Gastrocnemius medialis (tissue), 4 donors: ENCODE measurements around the gene ERICH2. TPM values are rescaled to one million over a fixed set of nuclear protein-coding genes. Genes with fewer than 3 reads are reported as not detected.

Experiments used
- ATAC-seq, 2 donors: fragments of 150-250 bp; one replicate each; pipeline ENCODE4 v1.9.1; 2016
- DNase-seq, 2 donors: peaks; one replicate each; pipeline ENCODE4 v3.0.0-alpha.2; 2019
- H3K27ac ChIP-seq, 4 donors: fragments of 200-600 bp; sonication (generic); 1 replicate in 1 of 4; 2 replicates in 3 of 4; pipeline ENCODE4 v1.5.1; 2016 to 2018; ENCODE audit warnings: mild to moderate bottlenecking in 2 of 4, moderate library complexity in 1 of 4
- H3K27me3 ChIP-seq, 3 donors: fragments of 200-600 bp; sonication (generic) in 2 of 3; 1 replicate in 1 of 3; 2 replicates in 2 of 3; pipeline versions ENCODE4 v1.5.1 to v1.6.0; 2016 to 2019; ENCODE audit warnings: mild to moderate bottlenecking in 1 of 3, moderate library complexity in 1 of 3
- H3K36me3 ChIP-seq, 2 donors: fragments of 200-600 bp; sonication (generic) in 1 of 2; one replicate each; pipeline ENCODE4 v1.5.1; 2017 to 2018
- H3K4me1 ChIP-seq, 2 donors: fragments of 200-600 bp; sonication (generic) in 1 of 2; one replicate each; pipeline ENCODE4 v1.5.1; 2016 to 2017; ENCODE audit warnings: mild to moderate bottlenecking in 2 of 2
- H3K4me3 ChIP-seq, 4 donors: fragments of 200-600 bp; sonication (generic) in 3 of 4; 1 replicate in 1 of 4; 2 replicates in 3 of 4; pipeline ENCODE4 v1.5.1; 2016 to 2019; ENCODE audit warnings: mild to moderate bottlenecking in 2 of 4
- H3K9me3 ChIP-seq, 3 donors: fragments of 200-600 bp; sonication (generic) in 2 of 3; 1 replicate in 1 of 3; 2 replicates in 2 of 3; pipeline ENCODE4 v1.5.1; 2016 to 2019
- CTCF ChIP-seq, 5 experiments: fragments of 450-650 bp in 3 of 5; fragments of 200-600 bp in 2 of 5; sonication (generic) in 2 of 5; IDR thresholded peaks in 4 of 5; conservative IDR thresholded peaks in 1 of 5; 1 replicate in 4 of 5; 2 replicates in 1 of 5; pipeline ENCODE4 v1.5.1; 2016 to 2019; ENCODE audit warnings: antibody characterized with exemption in 5 of 5, mild to moderate bottlenecking in 3 of 5, moderate library complexity in 3 of 5
- POLR2A ChIP-seq, 2 donors: fragments of 450-650 bp; IDR thresholded peaks; one replicate each; pipeline ENCODE4 v1.6.1; 2017; ENCODE audit warnings: antibody characterized with exemption in 2 of 2, mild to moderate bottlenecking in 2 of 2, moderate library complexity in 2 of 2
- in situ Hi-C, 4 donors: fragments of 200-750 bp; cut with MboI; loops; one replicate each; pipeline versions ENCODE4 v1.15.0 to v1.8.0; 2017; ENCODE audit warnings: low sequenced_read_pairs in 4 of 4
- intact Hi-C: fragments of 100-400 bp; cut with DNase I; formaldehyde crosslinking; loops from one replicate; pipeline ENCODE4 v1.15.1; 2023; ENCODE audit warnings: low total_unique reads
- total RNA-seq, 4 donors: library from RNA; depleted of rRNA; stranded (reverse); fragments of >200 nt; gene quantifications; one replicate each; pipeline versions ENCODE4 v1.1.0 to v1.2.3, GENCODE V29; 2016

ERICH2 gene
- total RNA-seq, 4 donors from 2014 or later = not detected

- intact Hi-C loops (no loop called here), in situ Hi-C loops (no loop called here)
- DNase-seq = no peak
- no peak for ATAC-seq
- Histone ChIP-seq H3K9me3 (no peaks in the 10 kb centered on the region), H3K27ac (no peak overlapping the region), H3K4me1 (peaks cover 0 to under 1% of the 10 kb centered on the region in 2 donors), H3K4me3 (no peak overlapping the region), H3K27me3 (no peaks in the 10 kb centered on the region), H3K36me3 (no peaks in the 10 kb centered on the region)
- TF ChIP-seq CTCF (IDR thresholded peaks at IDR 0.05 in 4 of 5, conservative IDR thresholded peaks at IDR 0.05 in 1 of 5) (no peak), POLR2A (IDR thresholded peaks at IDR 0.05) (no peak)
These were observed 5.3 kb upstream of the ERICH2 start for GRCh38 chr2:170764880-170765261.

DNA sequence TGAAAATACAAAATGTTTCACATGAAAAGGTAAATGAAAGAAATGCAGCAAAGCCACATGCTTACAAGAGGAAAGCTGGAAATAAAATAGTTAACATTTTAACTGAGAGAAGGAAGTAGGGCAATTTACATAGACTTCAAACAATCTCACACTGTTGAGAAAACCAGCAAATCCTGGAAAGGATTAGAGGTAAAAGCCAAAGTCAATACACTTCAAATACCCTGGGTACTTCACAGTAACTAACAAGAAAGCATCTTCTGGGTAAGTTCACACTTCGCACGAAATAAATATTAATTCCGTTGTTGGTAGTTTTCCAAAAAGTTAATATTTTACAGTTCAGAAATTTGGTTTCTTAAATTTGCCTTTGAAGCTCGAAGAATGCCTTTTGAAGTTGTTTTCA lies 3.5 kb upstream of the ERICH2 start:
- in situ Hi-C loops = no loop called here

GRCh38 chr2:170770606-170771420 lies 635 bp downstream of the ERICH2 start:
- Histone ChIP-seq H3K4me1 (peaks cover 0 to 6% of the 10 kb centered on the region in 2 donors), H3K36me3 (no peaks in the 10 kb centered on the region), H3K27me3 (no peaks in the 10 kb centered on the region), H3K9me3 (no peaks in the 10 kb centered on the region), H3K27ac (peak overlapping the region; percentile 54 to 69 (median 60)), H3K4me3 (peak overlapping the region; percentile 71 to 81 (median 77))
- no peak for TF ChIP-seq CTCF (IDR thresholded peaks at IDR 0.05 in 4 of 5, conservative IDR thresholded peaks at IDR 0.05 in 1 of 5)
- peak in 1 of 2 donors; percentile 28 for TF ChIP-seq POLR2A (IDR thresholded peaks at IDR 0.05)
- DNase-seq (peak; percentile 50 to 52), ATAC-seq (peak; percentile 78 to 79)
- intact Hi-C loops (loop anchor here (2.0 kb wide), 1 partner anchor 44 kb away; no protein-coding TSS in a partner anchor), in situ Hi-C loops (no loop called here)

More for the DNA sequence above, 3.5 kb upstream of the ERICH2 start:
- Histone ChIP-seq H3K4me3 (no peak overlapping the region), H3K27me3 (no peaks in the 10 kb centered on the region), H3K27ac (no peak overlapping the region), H3K4me1 (peaks cover 0 to 6% of the 10 kb centered on the region in 2 donors), H3K36me3 (no peaks in the 10 kb centered on the region), H3K9me3 (no peaks in the 10 kb centered on the region)
- DNase-seq = no peak
- intact Hi-C loops = no loop called here
- TF ChIP-seq CTCF (IDR thresholded peaks at IDR 0.05 in 4 of 5, conservative IDR thresholded peaks at IDR 0.05 in 1 of 5) = no peak
- no peak for TF ChIP-seq POLR2A (IDR thresholded peaks at IDR 0.05)
- ATAC-seq = no peak

- no peak for TF ChIP-seq POLR2A (IDR thresholded peaks at IDR 0.05)
- no peak for TF ChIP-seq CTCF (IDR thresholded peaks at IDR 0.05 in 4 of 5, conservative IDR thresholded peaks at IDR 0.05 in 1 of 5)
- DNase-seq = no peak
These were observed 1.3 kb downstream of the ERICH2 start for GRCh38 chr2:170771421-170771937.

More at GRCh38 chr2:170771421-170771937, 1.3 kb downstream of the ERICH2 start:
- H3K9me3 ChIP-seq = no peaks in the 10 kb centered on the region
- no peak for ATAC-seq
- peaks cover 0 to 6% of the 10 kb centered on the region in 2 donors for H3K4me1 ChIP-seq
- no peaks in the 10 kb centered on the region for H3K36me3 ChIP-seq
- peak overlapping the region; percentile 28 to 69 (median 60) for H3K27ac ChIP-seq
- no peaks in the 10 kb centered on the region for H3K27me3 ChIP-seq
- intact Hi-C loops (loop anchor here (2.0 kb wide), 1 partner anchor 43 kb away; no protein-coding TSS in a partner anchor), in situ Hi-C loops (no loop called here)
- peak overlapping the region; percentile 71 to 81 (median 77) for H3K4me3 ChIP-seq
